ENCODE measurements around the gene NFATC1. TPM values are rescaled to one million over a fixed set of nuclear protein-coding genes. Genes with fewer than 3 reads are reported as not detected.

Gene NFATC1
- total RNA-seq, 4 donors from 2014 or later, result 5.3 to 19.1 (median 11.8) TPM

- no peaks in the 10 kb centered on the region for H3K9me3 ChIP-seq
- no peak overlapping the region for H3K27ac ChIP-seq
- H3K27me3 ChIP-seq, result no peaks in the 10 kb centered on the region
- 92% methylated on average over 17 of the region's 17 CpGs; no CpG with 5 or more reads in 1 of the 2 donors for WGBS, 2 donors (ENCODE audit: low coverage in 1 of 2)
- intact Hi-C loops (cut with DNase I; ENCODE audit: low total_unique reads), result no loop called here
- DNase-seq, result no peak
- H3K4me1 ChIP-seq, result no peaks in the 10 kb centered on the region
- no peak overlapping the region for H3K4me3 ChIP-seq
- TF ChIP-seq CTCF (IDR thresholded peaks at IDR 0.05), result no peak
- TF ChIP-seq EP300 (IDR thresholded peaks at IDR 0.05; ENCODE audit: low read depth), result no peak
- no peak for TF ChIP-seq POLR2A (IDR thresholded peaks at IDR 0.05)
- TF ChIP-seq POLR2AphosphoS5 (IDR thresholded peaks at IDR 0.05), result no peak
- no peaks in the 10 kb centered on the region for H3K36me3 ChIP-seq
- in situ Hi-C loops (cut with MboI; ENCODE audit: low pct_ligation_motif_present in 1 of 4, low pct_unique_long_range_greater_than_20kb in 1 of 4, low sequenced_read_pairs in 3 of 4), result no loop called here
Observed at GRCh38 chr18:79353267-79353666, 42.5 kb upstream of the NFATC1 start.

GRCh38 chr18:79354350-79354749 lies 41.4 kb upstream of the NFATC1 start:
- in situ Hi-C loops (cut with MboI; ENCODE audit: low pct_ligation_motif_present in 1 of 4, low pct_unique_long_range_greater_than_20kb in 1 of 4, low sequenced_read_pairs in 3 of 4), result no loop called here
- Histone ChIP-seq H3K4me1 (no peaks in the 10 kb centered on the region), H3K4me3 (no peak overlapping the region), H3K27me3 (no peaks in the 10 kb centered on the region), H3K36me3 (peaks cover 0 to 2% (median 0%) of the 10 kb centered on the region in 4 donors), H3K9me3 (no peaks in the 10 kb centered on the region), H3K27ac (no peak overlapping the region)
- intact Hi-C loops (cut with DNase I; ENCODE audit: low total_unique reads), result no loop called here
- no peak for DNase-seq
- WGBS, 2 donors (ENCODE audit: low coverage in 1 of 2), result 90% methylated on average over 8 of the region's 8 CpGs; no CpG with 5 or more reads in 1 of the 2 donors
- TF ChIP-seq POLR2AphosphoS5 (IDR thresholded peaks at IDR 0.05) (no peak), EP300 (IDR thresholded peaks at IDR 0.05; ENCODE audit: low read depth) (no peak), POLR2A (IDR thresholded peaks at IDR 0.05) (no peak), CTCF (IDR thresholded peaks at IDR 0.05) (no peak)

- TF ChIP-seq EP300 (IDR thresholded peaks at IDR 0.05; ENCODE audit: low read depth) (no peak), POLR2A (IDR thresholded peaks at IDR 0.05) (no peak), POLR2AphosphoS5 (IDR thresholded peaks at IDR 0.05) (no peak), CTCF (IDR thresholded peaks at IDR 0.05) (no peak)
- in situ Hi-C loops (cut with MboI; ENCODE audit: low pct_ligation_motif_present in 1 of 4, low pct_unique_long_range_greater_than_20kb in 1 of 4, low sequenced_read_pairs in 3 of 4) (no loop called here), intact Hi-C loops (cut with DNase I; ENCODE audit: low total_unique reads) (no loop called here)
- H3K4me3 ChIP-seq, result no peak overlapping the region
- no peaks in the 10 kb centered on the region for H3K4me1 ChIP-seq
- WGBS, 2 donors (ENCODE audit: low coverage in 1 of 2), result 85 to 90% methylated on average over 20 to 26 of the region's 26 CpGs
- H3K36me3 ChIP-seq, result peaks cover 0 to 7% (median 2%) of the 10 kb centered on the region in 4 donors
- no peaks in the 10 kb centered on the region for H3K9me3 ChIP-seq
- no peaks in the 10 kb centered on the region for H3K27me3 ChIP-seq
- no peak overlapping the region for H3K27ac ChIP-seq
- DNase-seq, result no peak
Observed at GRCh38 chr18:79355433-79356335, 40.0 kb upstream of the NFATC1 start.

GRCh38 chr18:79356435-79356834 lies 39.3 kb upstream of the NFATC1 start:
- H3K36me3 ChIP-seq, result peaks cover 0 to 10% (median 4%) of the 10 kb centered on the region in 4 donors
- H3K27ac ChIP-seq, result no peak overlapping the region
- no peak overlapping the region for H3K4me3 ChIP-seq
- H3K9me3 ChIP-seq, result no peaks in the 10 kb centered on the region
- DNase-seq, result no peak
- in situ Hi-C loops (cut with MboI; ENCODE audit: low pct_ligation_motif_present in 1 of 4, low pct_unique_long_range_greater_than_20kb in 1 of 4, low sequenced_read_pairs in 3 of 4) (no loop called here), intact Hi-C loops (cut with DNase I; ENCODE audit: low total_unique reads) (no loop called here)
- TF ChIP-seq POLR2A (IDR thresholded peaks at IDR 0.05), result no peak
- no peak for TF ChIP-seq POLR2AphosphoS5 (IDR thresholded peaks at IDR 0.05)
- TF ChIP-seq EP300 (IDR thresholded peaks at IDR 0.05; ENCODE audit: low read depth), result no peak
- no peak for TF ChIP-seq CTCF (IDR thresholded peaks at IDR 0.05)
- 80 to 100% methylated on average over 2 to 5 of the region's 5 CpGs for WGBS, 2 donors (ENCODE audit: low coverage in 1 of 2)
- no peaks in the 10 kb centered on the region for H3K27me3 ChIP-seq
- no peaks in the 10 kb centered on the region for H3K4me1 ChIP-seq

All from transverse colon (tissue), 4 donors.